Suppressor macrophage (primary cell): ENCODE measurements around the gene MMP20.

Experiments
- DNase-seq, 4 experiments: peaks; one replicate each; pipeline ENCODE4 v3.0.0-alpha.2; 2020 to 2022

Gene MMP20

GRCh38 chr11:102620818-102621561 is 4.1 kb downstream of the MMP20 start:
- no peak for DNase-seq

- no peak for DNase-seq
Measured at GRCh38 chr11:102620179-102620578, 5.0 kb downstream of the MMP20 start.

- no peak for DNase-seq
Measured at GRCh38 chr11:102617466-102618008, 7.6 kb downstream of the MMP20 start.

- DNase-seq = no peak
Measured at GRCh38 chr11:102615894-102616432, 9.2 kb downstream of the MMP20 start.

GRCh38 chr11:102615077-102615893 is 9.8 kb downstream of the MMP20 start:
- DNase-seq = no peak

GRCh38 chr11:102614485-102614884 is 10.6 kb downstream of the MMP20 start:
- DNase-seq = no peak

GRCh38 chr11:102614031-102614430 is 11.1 kb downstream of the MMP20 start:
- DNase-seq = peak in 1 of 4 experiments; percentile 13

GRCh38 chr11:102613450-102613849 is 11.7 kb downstream of the MMP20 start:
- DNase-seq = no peak

GRCh38 chr11:102611291-102611690 is 13.8 kb downstream of the MMP20 start:
- no peak for DNase-seq

GRCh38 chr11:102610200-102610599 is 14.9 kb downstream of the MMP20 start:
- DNase-seq = peak in 2 of 4 experiments; percentile 18 to 30

- no peak for DNase-seq
Measured at GRCh38 chr11:102608699-102609098, 16.4 kb downstream of the MMP20 start.

- DNase-seq = no peak
Measured at GRCh38 chr11:102604875-102605274, 20.3 kb downstream of the MMP20 start.

GRCh38 chr11:102604011-102604410 is 21.1 kb downstream of the MMP20 start:
- no peak for DNase-seq

GRCh38 chr11:102603576-102603975 is 21.6 kb downstream of the MMP20 start:
- no peak for DNase-seq

- peak in 2 of 4 experiments; percentile 17 to 35 for DNase-seq
Measured at GRCh38 chr11:102603091-102603490, 22.0 kb downstream of the MMP20 start.

GRCh38 chr11:102600666-102601065 is 24.5 kb downstream of the MMP20 start:
- DNase-seq = no peak

GRCh38 chr11:102599642-102600261 is 25.4 kb downstream of the MMP20 start:
- DNase-seq = peak; percentile 58 to 87 (median 72)

GRCh38 chr11:102598272-102598671 is 26.9 kb downstream of the MMP20 start:
- DNase-seq = no peak

GRCh38 chr11:102596578-102596977 is 28.6 kb downstream of the MMP20 start:
- no peak for DNase-seq

GRCh38 chr11:102592634-102593581 is 32.2 kb downstream of the MMP20 start:
- DNase-seq = peak in 2 of 4 experiments; percentile 22 to 24

- DNase-seq = peak; percentile 68 to 82 (median 76)
Measured at GRCh38 chr11:102592131-102592530, 33.0 kb downstream of the MMP20 start.
